Fibroblast of skin of right biceps (primary cell): Measurements from ENCODE around the gene FIBCD1.

Source experiments
- DNase-seq: peaks from one replicate; pipeline ENCODE4 v3.0.0-alpha.2; 2013

FIBCD1 gene

GRCh38 chr9:130954317-130954716 lies 15.3 kb upstream of the FIBCD1 start:
- DNase-seq: no peak

GRCh38 chr9:130952065-130952762 lies 13.2 kb upstream of the FIBCD1 start:
- DNase-seq: no peak

- no peak for DNase-seq
Measured at GRCh38 chr9:130950039-130950311, 10.9 kb upstream of the FIBCD1 start.

- DNase-seq: no peak
Measured at GRCh38 chr9:130949188-130950038, 10.4 kb upstream of the FIBCD1 start.

- DNase-seq: no peak
Measured at GRCh38 chr9:130948266-130948665, 9.2 kb upstream of the FIBCD1 start.

GRCh38 chr9:130947618-130948140 lies 8.6 kb upstream of the FIBCD1 start:
- DNase-seq: no peak

GRCh38 chr9:130946766-130947617 lies 7.9 kb upstream of the FIBCD1 start:
- no peak for DNase-seq

- no peak for DNase-seq
Measured at GRCh38 chr9:130945173-130945572, 6.1 kb upstream of the FIBCD1 start.

- no peak for DNase-seq
Measured at GRCh38 chr9:130944510-130945058, 5.5 kb upstream of the FIBCD1 start.

- DNase-seq: no peak
Measured at GRCh38 chr9:130943777-130944176, 4.7 kb upstream of the FIBCD1 start.

- DNase-seq: no peak
Measured at GRCh38 chr9:130943221-130943620, 4.2 kb upstream of the FIBCD1 start.

GRCh38 chr9:130942679-130943078 lies 3.6 kb upstream of the FIBCD1 start:
- DNase-seq: no peak

- DNase-seq: no peak
Measured at GRCh38 chr9:130942084-130942483, 3.0 kb upstream of the FIBCD1 start.

- DNase-seq: no peak
Measured at GRCh38 chr9:130940693-130941576, 1.9 kb upstream of the FIBCD1 start.

GRCh38 chr9:130940027-130940549 lies 1.0 kb upstream of the FIBCD1 start:
- DNase-seq: no peak

- DNase-seq: no peak
Measured at GRCh38 chr9:130939405-130940026, 469 bp upstream of the FIBCD1 start.

GRCh38 chr9:130938184-130938651 lies 829 bp downstream of the FIBCD1 start:
- DNase-seq: no peak

GRCh38 chr9:130937146-130938076 lies 1.6 kb downstream of the FIBCD1 start:
- DNase-seq: no peak

GRCh38 chr9:130936285-130937117 lies 2.5 kb downstream of the FIBCD1 start:
- peak; percentile 49 for DNase-seq
